Kidney epithelial cell (primary cell): ENCODE data around the gene RTL5. TPM values are rescaled to one million over a fixed set of nuclear protein-coding genes. Genes with fewer than 3 reads are reported as not detected.
"Not testable (repeated sequence)": the region's sequence is repeated elsewhere in the genome, so short reads cannot be mapped to it uniquely, and the experiment has no call there.

Experiments
- DNase-seq: peaks from one replicate; pipeline ENCODE4 v3.0.0-alpha.2; 2010; ENCODE audit warnings: low read depth
- H3K27me3 ChIP-seq: 2 replicates; pipeline ENCODE4 v1.6.0; 2011; ENCODE audit warnings: low read length; ENCODE audit not compliant: control insufficient read depth, insufficient read depth
- H3K36me3 ChIP-seq: 2 replicates; pipeline ENCODE4 v1.5.1; 2011; ENCODE audit warnings: low read length; ENCODE audit not compliant: control insufficient read depth, insufficient read depth
- H3K4me3 ChIP-seq: 2 replicates; pipeline ENCODE4 v1.5.1; 2011; ENCODE audit warnings: low read depth, mild to moderate bottlenecking, control low read depth, low read length
- total RNA-seq: library from RNA; depleted of rRNA; stranded (reverse); fragments of >200 nt; gene quantifications from 2 replicates; pipeline ENCODE4 v1.2.3, GENCODE V29; 2015
- TF ChIP-seq, protein P1 (sequence below): IDR thresholded peaks from 2 replicates; pipeline ENCODE4 v1.5.1; 2011; ENCODE audit warnings: mild to moderate bottlenecking, moderate library complexity, low read length, control low read depth, inconsistent platforms; ENCODE audit not compliant: insufficient read depth, poor library complexity, severe bottlenecking

RTL5 gene
- 2.3 and 2.7 TPM in 2 replicates for total RNA-seq

DNA sequence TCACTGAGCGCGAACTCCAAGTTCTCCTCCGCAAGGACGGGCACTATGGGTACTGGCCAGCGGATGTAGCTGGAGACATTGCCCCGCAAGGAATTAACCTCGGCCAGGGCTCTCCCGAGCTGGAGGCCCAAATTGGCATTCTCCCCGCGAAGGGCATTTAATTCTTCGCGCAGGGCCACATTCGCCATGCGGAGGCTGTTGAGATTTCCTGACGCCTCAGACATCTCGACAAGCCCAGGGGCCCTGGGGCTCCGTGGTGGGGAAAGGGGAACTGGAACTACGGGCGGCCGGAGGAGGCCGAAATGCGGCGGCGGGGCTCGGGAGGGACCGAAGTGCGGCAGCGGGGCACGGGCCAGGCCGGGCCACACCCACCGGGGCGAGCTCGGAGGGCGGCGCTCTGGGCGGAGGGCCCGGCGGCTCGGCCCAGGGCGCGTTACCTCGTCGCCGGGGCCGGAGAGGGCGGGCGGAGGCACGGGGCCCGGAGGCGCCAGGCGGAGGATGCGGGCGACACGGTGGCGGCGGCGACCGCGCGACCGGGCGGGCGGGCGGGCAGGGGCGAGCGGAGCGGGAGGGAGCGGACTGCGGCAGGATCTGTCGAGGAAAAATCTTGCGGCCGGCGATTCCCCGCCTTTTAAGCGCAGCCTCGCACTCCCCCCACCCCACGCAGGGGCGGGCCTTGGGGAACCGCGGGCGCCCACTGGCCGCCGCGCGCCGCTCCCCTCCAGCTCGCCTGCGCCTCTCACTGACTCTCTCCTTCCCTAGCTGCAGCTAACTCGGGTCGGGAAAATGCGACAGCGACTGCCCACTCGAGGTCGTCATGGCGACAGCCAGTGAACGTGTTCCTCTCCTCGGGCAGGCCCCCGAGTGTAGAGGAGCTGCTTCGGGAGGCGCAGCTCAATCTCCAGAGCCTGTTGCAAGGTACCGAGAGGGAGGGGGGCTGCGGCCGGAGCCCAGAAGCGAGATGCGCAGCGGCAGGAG lies at the start of gene RTL5:
Gene RTL5, minus strand, starts transcription at position 599 of the 978 bp plus-strand sequence.
- DNase-seq: peak; percentile 42
- no peaks in the 10 kb centered on the region for H3K36me3 ChIP-seq
- TF ChIP-seq, protein P1, sequence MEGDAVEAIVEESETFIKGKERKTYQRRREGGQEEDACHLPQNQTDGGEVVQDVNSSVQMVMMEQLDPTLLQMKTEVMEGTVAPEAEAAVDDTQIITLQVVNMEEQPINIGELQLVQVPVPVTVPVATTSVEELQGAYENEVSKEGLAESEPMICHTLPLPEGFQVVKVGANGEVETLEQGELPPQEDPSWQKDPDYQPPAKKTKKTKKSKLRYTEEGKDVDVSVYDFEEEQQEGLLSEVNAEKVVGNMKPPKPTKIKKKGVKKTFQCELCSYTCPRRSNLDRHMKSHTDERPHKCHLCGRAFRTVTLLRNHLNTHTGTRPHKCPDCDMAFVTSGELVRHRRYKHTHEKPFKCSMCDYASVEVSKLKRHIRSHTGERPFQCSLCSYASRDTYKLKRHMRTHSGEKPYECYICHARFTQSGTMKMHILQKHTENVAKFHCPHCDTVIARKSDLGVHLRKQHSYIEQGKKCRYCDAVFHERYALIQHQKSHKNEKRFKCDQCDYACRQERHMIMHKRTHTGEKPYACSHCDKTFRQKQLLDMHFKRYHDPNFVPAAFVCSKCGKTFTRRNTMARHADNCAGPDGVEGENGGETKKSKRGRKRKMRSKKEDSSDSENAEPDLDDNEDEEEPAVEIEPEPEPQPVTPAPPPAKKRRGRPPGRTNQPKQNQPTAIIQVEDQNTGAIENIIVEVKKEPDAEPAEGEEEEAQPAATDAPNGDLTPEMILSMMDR: no peak
- peaks cover 3% of the 10 kb centered on the region for H3K27me3 ChIP-seq
- peak within 1 kb of the TSS; percentile 38 for H3K4me3 ChIP-seq

DNA sequence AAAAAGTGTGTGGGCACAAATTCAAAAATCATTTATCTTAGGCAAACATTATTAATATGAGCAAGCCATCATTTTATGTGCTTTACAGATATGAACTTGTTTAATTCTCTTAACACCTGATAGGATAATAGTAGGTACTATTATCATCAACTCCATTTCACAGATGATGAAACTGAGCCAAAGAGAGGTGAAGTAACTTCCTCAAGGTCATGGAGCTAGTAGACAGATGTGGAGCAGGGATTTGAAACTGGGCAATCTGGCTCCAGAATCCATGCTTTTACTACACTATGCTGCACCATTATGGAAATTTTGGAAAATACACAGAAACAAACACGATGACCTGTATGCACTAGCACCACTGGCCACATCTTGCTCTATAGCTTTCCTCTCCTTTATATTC lies 48.8 kb upstream of the RTL5 start:
- Histone ChIP-seq H3K36me3 (no peaks in the 10 kb centered on the region), H3K4me3 (peak overlapping the region; percentile 91), H3K27me3 (no peaks in the 10 kb centered on the region)
- no peak for DNase-seq
- TF ChIP-seq, protein P1: no peak

DNA sequence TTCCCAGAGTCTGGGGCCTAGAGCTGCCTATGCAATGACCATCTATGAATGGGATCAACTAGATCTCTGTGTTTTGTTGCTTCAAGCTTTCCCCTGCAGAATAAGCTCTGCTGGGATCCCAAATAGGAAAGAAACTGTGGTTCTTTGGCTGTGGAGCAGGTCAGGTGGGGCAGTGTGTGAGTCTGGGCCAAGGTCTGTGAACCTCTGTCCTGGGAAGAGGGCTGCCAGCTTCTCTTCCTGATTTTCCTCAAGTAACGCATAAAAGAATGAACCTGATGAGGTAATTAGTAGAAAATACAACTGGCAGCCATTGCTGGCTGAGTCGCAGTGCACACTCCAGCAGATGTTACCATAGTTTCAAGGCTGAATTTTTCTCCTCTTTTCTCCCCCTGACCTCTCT lies 45.3 kb upstream of the RTL5 start:
- TF ChIP-seq, protein P1: no peak
- H3K36me3 ChIP-seq: no peaks in the 10 kb centered on the region
- no peak overlapping the region for H3K4me3 ChIP-seq
- no peaks in the 10 kb centered on the region for H3K27me3 ChIP-seq
- DNase-seq: no peak

DNA sequence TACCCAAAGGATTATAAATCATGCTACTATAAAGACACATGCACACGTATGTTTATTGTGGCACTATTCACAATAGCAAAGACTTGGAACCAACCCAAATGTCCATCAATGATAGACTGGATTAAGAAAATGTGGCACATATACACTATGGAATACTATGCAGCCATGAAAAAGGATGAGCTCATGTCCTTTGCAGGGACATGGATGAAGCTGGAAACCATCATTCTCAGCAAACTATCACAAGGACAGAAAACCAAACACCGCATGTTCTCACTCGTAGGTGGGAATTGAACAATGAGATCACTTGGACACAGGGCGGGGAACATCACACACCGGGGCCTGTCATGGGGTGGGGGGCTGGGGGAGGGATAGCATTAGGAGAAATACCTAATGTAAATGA lies 44.6 kb upstream of the RTL5 start:
- not testable (repeated sequence) for H3K36me3 ChIP-seq, DNase-seq, H3K27me3 ChIP-seq, H3K4me3 ChIP-seq

DNA sequence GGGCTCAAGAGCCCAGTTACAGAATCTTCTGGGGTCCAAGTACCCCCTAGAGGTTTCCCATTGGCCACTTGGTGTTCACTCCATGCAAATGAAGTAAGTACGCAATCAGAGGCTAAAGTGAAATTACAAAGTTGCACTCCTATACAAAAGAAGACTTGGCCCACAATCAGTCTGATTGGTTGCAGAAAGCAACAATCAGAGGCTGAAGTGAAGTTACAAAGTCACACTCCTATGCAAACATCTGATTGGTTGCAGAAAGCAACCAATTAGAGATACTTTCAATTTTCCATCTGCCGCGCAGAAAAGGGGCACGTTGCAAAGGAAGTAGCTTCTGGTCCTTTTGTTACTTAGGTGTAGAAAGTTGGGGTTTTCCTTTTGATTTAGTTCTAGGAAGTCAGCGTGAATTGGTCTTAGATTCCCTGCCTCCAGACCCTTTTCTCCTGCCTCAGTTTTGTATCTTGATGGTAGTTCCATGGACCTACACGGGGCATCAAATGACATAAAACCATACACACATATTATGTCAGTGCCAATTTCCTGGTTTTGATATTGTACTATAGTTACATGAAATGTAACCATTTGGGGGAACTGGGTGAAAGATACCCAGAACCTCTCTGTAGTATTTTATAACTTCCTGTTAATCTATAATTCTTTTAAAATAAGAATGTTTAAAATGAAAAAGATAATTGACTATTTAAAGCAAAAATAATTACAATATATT lies 37.5 kb upstream of the RTL5 start:
- TF ChIP-seq, protein P1: no peak
- no peak for DNase-seq

DNA sequence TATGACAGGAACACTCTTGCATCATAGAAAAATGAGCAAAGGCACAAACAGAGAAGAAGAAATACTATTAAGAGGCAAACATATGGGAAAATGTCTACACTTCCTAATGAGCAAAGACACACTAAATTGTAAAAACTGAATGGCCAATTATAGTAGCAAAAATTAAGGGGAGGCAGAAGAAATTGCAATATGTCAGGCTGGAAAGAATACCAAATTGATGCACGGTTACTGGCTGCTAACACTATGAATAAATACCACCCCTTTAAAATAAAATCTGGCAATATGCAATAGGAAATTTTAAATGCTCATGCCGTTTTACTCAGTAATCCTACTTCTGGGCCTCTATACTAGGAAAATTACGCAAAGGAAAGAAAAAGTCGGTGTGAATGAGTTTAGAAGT lies 33.8 kb upstream of the RTL5 start:
- H3K4me3 ChIP-seq: no peak overlapping the region
- H3K27me3 ChIP-seq: no peaks in the 10 kb centered on the region
- no peaks in the 10 kb centered on the region for H3K36me3 ChIP-seq
- TF ChIP-seq, protein P1: no peak
- no peak for DNase-seq

More for the DNA sequence above, 37.5 kb upstream of the RTL5 start:
- H3K27me3 ChIP-seq: no peaks in the 10 kb centered on the region
- no peak overlapping the region for H3K4me3 ChIP-seq
- no peaks in the 10 kb centered on the region for H3K36me3 ChIP-seq
